Hepatocyte (in vitro differentiated cells): Measurements from ENCODE around the gene ITM2C.

Experiments used
- EZH2 ChIP-seq: fragments of 200-600 bp; sonication (generic); IDR thresholded peaks from 2 replicates; pipeline ENCODE4 v1.6.1; 2016; ENCODE audit warnings: antibody characterized with exemption, mild to moderate bottlenecking, borderline replicate concordance
- TF ChIP-seq, protein P1 (sequence below): fragments of 200-600 bp; sonication (generic); IDR thresholded peaks from 2 replicates; pipeline ENCODE4 v1.5.1; 2016; ENCODE audit warnings: antibody characterized with exemption, mild to moderate bottlenecking; ENCODE audit not compliant: poor library complexity

DNA sequence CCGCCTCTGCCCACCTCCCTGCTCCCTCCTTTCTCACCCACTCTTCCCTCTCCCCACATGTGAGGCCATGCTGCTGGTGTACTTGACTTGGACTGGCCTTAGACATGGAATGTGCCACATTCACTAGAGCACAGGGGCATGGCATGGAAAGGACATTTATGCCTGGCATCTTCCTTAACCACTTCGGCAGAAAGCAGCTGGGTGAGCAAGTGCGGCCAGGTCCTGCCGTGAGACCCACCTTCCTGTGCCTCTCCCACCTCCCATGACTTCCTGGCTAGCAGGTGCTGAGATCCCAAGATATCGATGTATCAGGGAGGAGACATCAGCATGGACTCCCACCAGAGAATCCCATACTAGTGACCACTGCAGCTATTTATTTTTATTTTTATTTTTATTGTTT is 47.3 kb downstream of the ITM2C start:
- TF ChIP-seq, protein P1, sequence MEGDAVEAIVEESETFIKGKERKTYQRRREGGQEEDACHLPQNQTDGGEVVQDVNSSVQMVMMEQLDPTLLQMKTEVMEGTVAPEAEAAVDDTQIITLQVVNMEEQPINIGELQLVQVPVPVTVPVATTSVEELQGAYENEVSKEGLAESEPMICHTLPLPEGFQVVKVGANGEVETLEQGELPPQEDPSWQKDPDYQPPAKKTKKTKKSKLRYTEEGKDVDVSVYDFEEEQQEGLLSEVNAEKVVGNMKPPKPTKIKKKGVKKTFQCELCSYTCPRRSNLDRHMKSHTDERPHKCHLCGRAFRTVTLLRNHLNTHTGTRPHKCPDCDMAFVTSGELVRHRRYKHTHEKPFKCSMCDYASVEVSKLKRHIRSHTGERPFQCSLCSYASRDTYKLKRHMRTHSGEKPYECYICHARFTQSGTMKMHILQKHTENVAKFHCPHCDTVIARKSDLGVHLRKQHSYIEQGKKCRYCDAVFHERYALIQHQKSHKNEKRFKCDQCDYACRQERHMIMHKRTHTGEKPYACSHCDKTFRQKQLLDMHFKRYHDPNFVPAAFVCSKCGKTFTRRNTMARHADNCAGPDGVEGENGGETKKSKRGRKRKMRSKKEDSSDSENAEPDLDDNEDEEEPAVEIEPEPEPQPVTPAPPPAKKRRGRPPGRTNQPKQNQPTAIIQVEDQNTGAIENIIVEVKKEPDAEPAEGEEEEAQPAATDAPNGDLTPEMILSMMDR = no peak
- TF ChIP-seq EZH2 = no peak
